ENCODE data around the gene PSMB10.

DNA sequence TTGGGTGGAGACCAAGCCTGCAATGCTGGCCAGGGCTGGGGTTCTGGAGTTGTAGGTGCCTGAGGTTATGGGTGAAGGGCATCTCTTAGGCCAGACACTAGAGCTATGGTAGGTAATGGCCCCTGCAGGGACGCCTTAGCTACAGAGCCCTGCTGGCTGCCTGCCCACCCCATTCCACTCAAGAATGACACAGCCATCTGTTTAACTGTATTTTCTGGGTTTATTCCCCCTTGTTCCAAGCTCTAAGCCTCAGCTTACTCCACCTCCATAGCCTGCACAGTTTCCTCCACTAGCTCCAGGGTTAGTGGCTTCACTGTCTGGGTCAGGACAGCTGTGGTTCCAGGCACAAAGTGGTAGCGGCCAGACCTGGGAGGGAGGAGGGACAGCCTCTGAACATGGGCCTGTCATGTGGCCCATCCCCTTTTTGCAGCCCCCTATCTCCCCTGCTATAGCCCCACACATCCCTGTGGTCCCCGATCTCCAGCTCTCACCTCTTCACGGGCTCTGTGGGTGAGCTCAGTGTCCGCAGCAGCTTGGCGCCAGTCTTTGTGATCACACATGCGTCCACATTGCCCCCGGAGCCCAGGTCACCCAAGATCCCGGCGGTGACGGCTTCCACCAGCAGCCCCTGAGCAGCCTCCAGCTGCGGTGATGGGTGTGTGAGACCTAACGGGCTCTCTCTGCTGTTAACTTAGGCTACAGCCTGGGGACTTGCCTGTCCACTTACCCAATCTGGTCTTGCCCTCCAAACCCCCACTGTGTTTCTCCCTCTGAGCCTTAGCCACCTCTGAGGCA is 2.1 kb downstream of the PSMB10 start:
- TF ChIP-seq GATA2 (IDR thresholded peaks at IDR 0.05; ENCODE audit: insufficient read depth, insufficient read length, low read depth, low read length) (no peak), CTCF (IDR thresholded peaks at IDR 0.05; ENCODE audit: extremely low read depth in 1 of 2, insufficient read depth in 1 of 2, low read depth in 1 of 2, low read length in 2 of 2) (no peak)

Measured in endothelial cell of umbilical vein (primary cell).